Measurements from ENCODE around the gene SNUPN.

SNUPN gene

GRCh38 chr15:75625542-75626347, at the start of gene SNUPN:
TSS of gene SNUPN (minus strand) at chr15:75625725. CDS start at chr15:75621051, 4,674 bp downstream.
- TF ChIP-seq NFIC (IDR thresholded peaks at IDR 0.05) (no peak), EP300 (IDR thresholded peaks at IDR 0.05; ENCODE audit: borderline replicate concordance) (no peak), RAD21 (IDR thresholded peaks at IDR 0.05; ENCODE audit: low read depth) (no peak), FOXM1 (IDR thresholded peaks at IDR 0.05; ENCODE audit: borderline replicate concordance, low read depth) (no peak), ZBTB7A (IDR thresholded peaks at IDR 0.05; ENCODE audit: low read depth) (no peak), YY1 (IDR thresholded peaks at IDR 0.05; ENCODE audit: low read depth) (no peak), EGR1 (IDR thresholded peaks at IDR 0.05) (no peak), CREB1 (IDR thresholded peaks at IDR 0.05; ENCODE audit: low read depth) (no peak), REST (IDR thresholded peaks at IDR 0.05; ENCODE audit: low read depth) (no peak), TAF1 (IDR thresholded peaks at IDR 0.05; ENCODE audit: low read depth) (peak; percentile 57), TCF12 (IDR thresholded peaks at IDR 0.05; ENCODE audit: low read depth) (0 out of 2 replicates have a peak, but pooled peaks have one; percentile 18), CEBPB (IDR thresholded peaks at IDR 0.05) (no peak), TEAD4 (IDR thresholded peaks at IDR 0.05) (peak; percentile 36), MAX (IDR thresholded peaks at IDR 0.05) (peak; percentile 75; the same call in 1 of the 2 replicates)
- TF ChIP-seq, protein P1, sequence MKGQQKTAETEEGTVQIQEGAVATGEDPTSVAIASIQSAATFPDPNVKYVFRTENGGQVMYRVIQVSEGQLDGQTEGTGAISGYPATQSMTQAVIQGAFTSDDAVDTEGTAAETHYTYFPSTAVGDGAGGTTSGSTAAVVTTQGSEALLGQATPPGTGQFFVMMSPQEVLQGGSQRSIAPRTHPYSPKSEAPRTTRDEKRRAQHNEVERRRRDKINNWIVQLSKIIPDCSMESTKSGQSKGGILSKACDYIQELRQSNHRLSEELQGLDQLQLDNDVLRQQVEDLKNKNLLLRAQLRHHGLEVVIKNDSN (IDR thresholded peaks at IDR 0.05): peak; percentile 40; the same call in 1 of the 2 replicates

DNA sequence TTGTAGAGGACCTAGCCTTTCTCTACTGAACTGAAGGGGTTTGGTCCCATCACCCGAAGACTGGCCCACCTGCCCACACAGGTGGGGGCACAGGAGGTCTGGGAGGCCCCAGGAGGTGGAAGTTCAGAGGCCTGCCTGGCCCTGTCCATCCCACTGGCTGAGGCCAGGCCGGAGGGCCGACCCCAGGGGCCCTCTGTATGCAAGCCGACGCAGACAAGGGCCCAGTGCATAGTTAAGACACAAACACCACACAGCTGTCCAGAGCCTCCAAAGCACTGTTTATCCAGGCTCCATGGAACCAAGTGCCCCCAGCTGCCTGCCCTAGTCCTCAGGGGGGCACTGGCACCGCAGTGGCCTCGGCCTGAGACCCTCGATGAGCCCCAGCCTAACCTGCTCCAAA, 48.8 kb upstream of the SNUPN start:
- TF ChIP-seq FOXM1 (IDR thresholded peaks at IDR 0.05; ENCODE audit: borderline replicate concordance, low read depth) (no peak), TCF12 (IDR thresholded peaks at IDR 0.05; ENCODE audit: low read depth) (no peak), CEBPB (IDR thresholded peaks at IDR 0.05) (no peak), TAF1 (IDR thresholded peaks at IDR 0.05; ENCODE audit: low read depth) (no peak), YY1 (IDR thresholded peaks at IDR 0.05; ENCODE audit: low read depth) (no peak), EP300 (IDR thresholded peaks at IDR 0.05; ENCODE audit: borderline replicate concordance) (no peak), CREB1 (IDR thresholded peaks at IDR 0.05; ENCODE audit: low read depth) (no peak), REST (IDR thresholded peaks at IDR 0.05; ENCODE audit: low read depth) (no peak)
- TF ChIP-seq, protein P1 (IDR thresholded peaks at IDR 0.05): no peak

DNA sequence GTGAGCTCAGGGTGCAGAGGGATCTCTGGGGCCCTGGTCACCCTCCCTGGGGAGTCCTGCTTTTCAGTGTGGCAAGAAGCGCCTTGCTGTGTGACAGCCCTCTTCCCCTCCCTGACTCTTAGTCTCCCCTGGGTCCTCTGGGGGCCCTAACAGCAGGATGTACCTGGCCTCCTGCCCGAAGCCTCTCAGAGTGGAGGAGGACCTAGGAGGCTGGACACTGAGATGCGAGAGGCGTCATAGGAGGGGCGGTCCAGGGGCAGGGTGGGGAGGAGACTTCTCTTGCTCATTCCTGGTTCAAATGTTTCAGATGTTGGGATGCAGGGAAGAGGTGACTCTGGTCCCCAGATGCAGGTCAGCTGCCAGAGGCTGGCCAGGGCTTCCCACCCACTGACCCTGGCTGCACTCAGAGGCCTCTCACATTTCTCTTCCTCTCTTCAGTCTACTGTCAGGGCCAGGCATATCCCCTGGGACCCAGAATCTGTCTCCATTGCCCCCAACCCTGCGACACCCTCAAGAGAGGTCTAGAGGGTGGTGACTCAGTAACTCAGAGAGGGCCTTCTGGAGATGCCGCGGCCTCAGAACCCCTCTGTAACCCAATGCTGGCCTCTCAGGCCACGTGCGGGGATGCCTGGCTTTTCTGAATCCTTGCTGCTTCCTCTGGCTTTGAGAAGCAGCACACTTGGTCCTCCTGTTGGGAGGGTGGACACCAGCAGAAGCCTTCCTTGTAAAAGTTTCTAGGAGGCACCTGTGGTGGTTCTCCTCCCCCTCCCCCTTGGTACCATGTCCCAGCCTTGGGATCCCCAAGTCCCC, 48.1 kb upstream of the SNUPN start:
- no peak for TF ChIP-seq REST (IDR thresholded peaks at IDR 0.05; ENCODE audit: low read depth)

DNA sequence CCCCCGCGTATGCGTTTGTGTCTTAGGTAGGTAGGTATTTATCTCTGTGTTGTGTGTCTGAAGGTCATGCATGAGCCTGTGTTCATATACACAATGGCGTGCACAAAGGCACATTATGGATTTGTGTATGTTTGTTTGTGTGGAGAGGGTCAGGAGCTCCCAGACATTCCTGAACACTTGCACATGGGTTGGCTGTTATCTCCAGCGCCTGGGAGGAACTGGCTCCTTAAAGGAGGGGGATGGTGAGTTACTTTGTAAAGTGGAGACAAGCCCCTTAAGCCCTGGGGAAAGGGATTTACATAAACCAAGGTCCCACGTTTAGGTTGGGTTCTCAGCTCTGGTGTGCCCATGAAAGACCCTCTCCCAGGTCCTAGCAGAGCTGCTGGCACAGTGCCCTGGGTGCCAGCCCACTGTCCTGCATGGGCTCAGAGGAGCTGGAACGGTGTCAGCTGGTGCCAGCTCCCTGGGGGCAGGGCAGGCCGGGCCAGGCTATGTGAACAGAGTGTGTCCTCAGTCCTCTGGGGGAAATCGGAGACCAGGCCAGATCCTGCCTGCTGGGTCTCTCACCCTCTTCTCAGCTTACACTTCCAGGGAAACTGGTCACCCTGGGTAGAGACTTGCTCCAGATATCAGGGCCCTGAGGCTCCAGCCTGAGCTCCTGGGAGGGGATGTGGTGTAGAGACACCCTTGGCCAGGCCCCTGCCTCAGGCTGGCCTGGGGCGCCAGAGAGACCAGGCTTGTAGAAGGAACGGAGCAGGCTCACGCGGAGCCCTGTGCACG, 47.3 kb upstream of the SNUPN start:
- TF ChIP-seq ZBTB7A (IDR thresholded peaks at IDR 0.05; ENCODE audit: low read depth) (no peak), YY1 (IDR thresholded peaks at IDR 0.05; ENCODE audit: low read depth) (no peak), EGR1 (IDR thresholded peaks at IDR 0.05) (0 out of 2 replicates have a peak, but pooled peaks have one; percentile 12), NFIC (IDR thresholded peaks at IDR 0.05) (peak; percentile 53)
